Keratinocyte (primary cell): ENCODE results near the gene FAM120C. TPM values are rescaled to one million over a fixed set of nuclear protein-coding genes. Genes with fewer than 3 reads are reported as not detected.

Source experiments
- DNase-seq: peaks from one replicate; pipeline ENCODE4 v3.0.0-alpha.2; 2011; ENCODE audit warnings: low read depth, missing footprints, low spot score
- FAIRE-seq: peaks from 2 replicates; lab custom pipeline; 2011; peaks lifted over from hg19 to GRCh38; lab: Jason Lieb, UNC
- H2AFZ ChIP-seq: 2 replicates; pipeline ENCODE4 v1.6.0; 2012; ENCODE audit warnings: low read length, control low read depth, inconsistent platforms; ENCODE audit not compliant: control insufficient read depth
- H3K27ac ChIP-seq: 2 replicates; pipeline ENCODE4 v1.5.1; 2011; ENCODE audit warnings: low read length; ENCODE audit not compliant: control insufficient read depth, insufficient read depth
- H3K27me3 ChIP-seq: 3 replicates; pipeline ENCODE4 v1.6.0; 2011; ENCODE audit warnings: low read length; ENCODE audit not compliant: control insufficient read depth, insufficient read depth; ENCODE audit errors: extremely low read depth
- H3K36me3 ChIP-seq, 2 experiments: 2 replicates in 1 of 2; 3 replicates in 1 of 2; pipeline ENCODE4 v1.5.1; 2011; ENCODE audit warnings: low read length in 2 of 2, mild to moderate bottlenecking in 1 of 2; ENCODE audit not compliant: control insufficient read depth in 2 of 2, insufficient read depth in 2 of 2; ENCODE audit errors: extremely low read depth in 1 of 2
- H3K4me1 ChIP-seq: 3 replicates; pipeline ENCODE4 v1.5.1; 2011; ENCODE audit warnings: low read length; ENCODE audit not compliant: control insufficient read depth, insufficient read depth; ENCODE audit errors: extremely low read depth
- H3K4me2 ChIP-seq: 3 replicates; pipeline ENCODE4 v1.6.0; 2011; ENCODE audit warnings: low read depth, low read length; ENCODE audit not compliant: control insufficient read depth, insufficient read depth; ENCODE audit errors: extremely low read depth
- H3K4me3 ChIP-seq, 3 experiments: fragments of 200-600 bp in 1 of 3; sonication (generic) in 1 of 3; 2 replicates in 2 of 3; 3 replicates in 1 of 3; pipeline ENCODE4 v1.5.1; 2011 to 2016; ENCODE audit warnings: low read length in 3 of 3, mild to moderate bottlenecking in 3 of 3, control low read depth in 2 of 3, inconsistent platforms in 1 of 3, low read depth in 1 of 3, mixed read lengths in 1 of 3, mixed run types in 1 of 3, moderate library complexity in 1 of 3; ENCODE audit not compliant: control insufficient read depth in 2 of 3, insufficient read depth in 2 of 3; ENCODE audit errors: extremely low read depth in 1 of 3
- H3K79me2 ChIP-seq: 2 replicates; pipeline ENCODE4 v1.6.0; 2012; ENCODE audit warnings: low read length; ENCODE audit not compliant: control insufficient read depth, insufficient read depth
- H3K9ac ChIP-seq: 3 replicates; pipeline ENCODE4 v1.6.0; 2011; ENCODE audit warnings: low read length; ENCODE audit not compliant: control insufficient read depth, insufficient read depth; ENCODE audit errors: extremely low read depth
- H3K9me1 ChIP-seq: 3 replicates; pipeline ENCODE4 v1.6.0; 2011; ENCODE audit warnings: low read length; ENCODE audit not compliant: control insufficient read depth, insufficient read depth; ENCODE audit errors: extremely low read depth
- H3K9me3 ChIP-seq: 2 replicates; pipeline ENCODE4 v1.5.1; 2012; ENCODE audit warnings: low read depth, low read length; ENCODE audit not compliant: control insufficient read depth
- H4K20me1 ChIP-seq: 3 replicates; pipeline ENCODE4 v1.6.0; 2011; ENCODE audit warnings: low read length; ENCODE audit not compliant: control insufficient read depth, insufficient read depth; ENCODE audit errors: extremely low read depth
- CTCF ChIP-seq, 3 experiments: IDR thresholded peaks in 1 of 3; conservative IDR thresholded peaks in 1 of 3; optimal IDR thresholded peaks in 1 of 3; 2 replicates in 2 of 3; 3 replicates in 1 of 3; pipeline versions ENCODE3 to v1.5.1; 2011; ENCODE audit warnings: low read length in 3 of 3, mild to moderate bottlenecking in 3 of 3, moderate library complexity in 2 of 3, control low read depth in 1 of 3, inconsistent platforms in 1 of 3; ENCODE audit not compliant: insufficient read depth in 2 of 3; ENCODE audit errors: extremely low read depth in 1 of 3
- EZH2 ChIP-seq: IDR thresholded peaks from one replicate; pipeline ENCODE4 v1.6.1; 2012; ENCODE audit warnings: inconsistent platforms, mild to moderate bottlenecking, low read length, moderate library complexity
- dilution Hi-C: fragments of 300-500 bp; cut with MboI; formaldehyde crosslinking; loops from one replicate; pipeline ENCODE4 v1.7.0; 2020; ENCODE audit warnings: low sequenced_read_pairs; ENCODE audit not compliant: extremely low pct_ligation_motif_present
- polyA plus RNA-seq, 5 experiments: library from polyadenylated mRNA; depleted of rRNA in 3 of 5; stranded (reverse) in 3 of 5; stranded (forward) in 1 of 5; unstranded in 1 of 5; fragments of >200 nt; gene quantifications; 1 replicate in 1 of 5; 2 replicates in 3 of 5; 3 replicates in 1 of 5; pipeline versions ENCODE4 v1.2.1 to v1.2.3, GENCODE V29; 2011 to 2012; ENCODE audit warnings: missing spikeins in 2 of 5, low read depth in 1 of 5, low replicate concordance in 1 of 5

Gene FAM120C
- polyA plus RNA-seq, 1 donor (not counting 4 experiments of a cell fraction or from before 2014, with no cell fraction given): 1.9 TPM

GRCh38 chrX:54184474-54184873 is 1.4 kb upstream of the FAM120C start:
- Histone ChIP-seq H3K9me1 (no peaks in the 10 kb centered on the region), H2AFZ (no peak overlapping the region), H3K79me2 (peaks cover 19% of the 10 kb centered on the region), H4K20me1 (no peaks in the 10 kb centered on the region), H3K4me2 (no peak overlapping the region), H3K9me3 (no peaks in the 10 kb centered on the region), H3K4me1 (peaks cover 7% of the 10 kb centered on the region), H3K27me3 (no peaks in the 10 kb centered on the region), H3K27ac (no peak overlapping the region), H3K4me3 (no peak overlapping the region), H3K9ac (no peak overlapping the region), H3K36me3 (no peaks in the 10 kb centered on the region)
- FAIRE-seq: no peak
- no peak for TF ChIP-seq CTCF (optimal IDR thresholded peaks at IDR 0.05 in 1 of 3, IDR thresholded peaks at IDR 0.05 in 1 of 3, conservative IDR thresholded peaks at IDR 0.05 in 1 of 3; ENCODE audit: extremely low read depth in 1 of 3, insufficient read depth in 2 of 3, low read length in 3 of 3)
- no peak for TF ChIP-seq EZH2
- no peak for DNase-seq
- dilution Hi-C loops: no loop called here

GRCh38 chrX:54182194-54182863 is 725 bp downstream of the FAM120C start:
- Histone ChIP-seq H2AFZ (no peak overlapping the region), H3K27ac (peak overlapping the region; percentile 78), H4K20me1 (no peaks in the 10 kb centered on the region), H3K4me3 (peak overlapping the region; percentile 55 to 74 (median 55)), H3K4me1 (peaks cover 21% of the 10 kb centered on the region), H3K9me3 (no peaks in the 10 kb centered on the region), H3K27me3 (no peaks in the 10 kb centered on the region), H3K4me2 (peak overlapping the region; percentile 92), H3K9me1 (no peaks in the 10 kb centered on the region), H3K9ac (peak overlapping the region; percentile 79), H3K36me3 (no peaks in the 10 kb centered on the region), H3K79me2 (peaks cover 28% of the 10 kb centered on the region)
- TF ChIP-seq CTCF (optimal IDR thresholded peaks at IDR 0.05 in 1 of 3, IDR thresholded peaks at IDR 0.05 in 1 of 3, conservative IDR thresholded peaks at IDR 0.05 in 1 of 3; ENCODE audit: extremely low read depth in 1 of 3, insufficient read depth in 2 of 3, low read length in 3 of 3) (no peak), EZH2 (no peak)
- FAIRE-seq (no peak), DNase-seq (no peak)
- dilution Hi-C loops: no loop called here
